Calu3 (cell line): Measurements from ENCODE around the gene LGI4. TPM values are rescaled to one million over a fixed set of nuclear protein-coding genes. Genes with fewer than 3 reads are reported as not detected.
"Not testable (repeated sequence)": the region's sequence is repeated elsewhere in the genome, so short reads cannot be mapped to it uniquely, and the experiment has no call there.

Experiments used
- BruUV-seq: library from RNA; stranded (reverse); fragments of 400-500 nt; replicated peaks from 2 replicates; lab custom pipeline; 2021; lab: Mats Ljungman, UMichigan
- CTCF ChIA-PET: fragments of 300-600 bp; sonication (Branson Sonifier 250); formaldehyde crosslinking; loops from one replicate; lab custom pipeline; 2022; ENCODE audit warnings: antibody characterized with exemption; lab: Charles Lee
- DNase-seq: peaks from one replicate; pipeline ENCODE4 v3.0.0; 2022
- H3K27ac Mint-ChIP-seq: one replicate; pipeline ENCODE4 v1.8.0; 2022; ENCODE audit warnings: mixed read lengths; ENCODE audit not compliant: unreplicated experiment
- H3K27me3 Mint-ChIP-seq: one replicate; pipeline ENCODE4 v1.8.0; 2022; ENCODE audit warnings: mixed read lengths; ENCODE audit not compliant: unreplicated experiment
- H3K36me3 Mint-ChIP-seq: one replicate; pipeline ENCODE4 v1.8.0; 2022; ENCODE audit warnings: mild to moderate bottlenecking, moderate library complexity, mixed read lengths; ENCODE audit not compliant: insufficient read depth, unreplicated experiment
- H3K4me1 Mint-ChIP-seq: one replicate; pipeline ENCODE4 v1.8.0; 2022; ENCODE audit warnings: mild to moderate bottlenecking, low read depth, mixed read lengths; ENCODE audit not compliant: unreplicated experiment
- H3K4me3 Mint-ChIP-seq: one replicate; pipeline ENCODE4 v1.8.0; 2022; ENCODE audit warnings: mild to moderate bottlenecking, low read depth, moderate library complexity, mixed read lengths; ENCODE audit not compliant: unreplicated experiment
- H3K9me3 Mint-ChIP-seq: one replicate; pipeline ENCODE4 v1.8.0; 2022; ENCODE audit warnings: low read depth, mixed read lengths; ENCODE audit not compliant: unreplicated experiment
- intact Hi-C: fragments of 100-400 bp; cut with micrococcal nuclease; formaldehyde crosslinking; loops from one replicate; pipeline ENCODE4 v1.10.0; 2022; ENCODE audit not compliant: unreplicated experiment
- total RNA-seq: library from RNA; stranded (reverse); gene quantifications from 2 replicates; pipeline ENCODE4 v1.2.3, GENCODE V29; 2022
- TF ChIP-seq, protein P1 (sequence below): fragments of 200-600 bp; IDR thresholded peaks from one replicate; pipeline ENCODE4 v1.8.0; 2022; ENCODE audit warnings: antibody characterized with exemption; ENCODE audit not compliant: unreplicated experiment

Gene LGI4
- total RNA-seq, 1 experiment from 2014 or later: 0.68 TPM

DNA sequence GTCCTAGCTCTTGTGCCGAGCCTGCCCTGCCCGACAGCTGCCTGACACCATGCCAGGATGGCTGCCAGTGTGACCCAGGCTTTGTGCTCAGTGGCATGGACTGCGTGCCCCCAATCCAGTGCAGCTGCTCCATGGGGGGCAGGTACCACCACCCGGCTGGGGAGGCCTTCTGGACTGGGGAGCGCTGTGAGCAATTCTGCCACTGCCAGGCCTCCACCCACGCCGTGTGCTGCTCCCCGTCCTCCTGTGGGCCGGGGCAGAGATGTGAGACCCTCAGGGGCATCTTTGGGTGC, 28.6 kb downstream of the LGI4 start:
- intact Hi-C loops: no loop called here
- H3K27ac Mint-ChIP-seq: no peak overlapping the region
- no peak for DNase-seq
- H3K4me1 Mint-ChIP-seq: peaks cover 26% of the 10 kb centered on the region
- peaks cover 3% of the 10 kb centered on the region for H3K9me3 Mint-ChIP-seq
- TF ChIP-seq, protein P1, sequence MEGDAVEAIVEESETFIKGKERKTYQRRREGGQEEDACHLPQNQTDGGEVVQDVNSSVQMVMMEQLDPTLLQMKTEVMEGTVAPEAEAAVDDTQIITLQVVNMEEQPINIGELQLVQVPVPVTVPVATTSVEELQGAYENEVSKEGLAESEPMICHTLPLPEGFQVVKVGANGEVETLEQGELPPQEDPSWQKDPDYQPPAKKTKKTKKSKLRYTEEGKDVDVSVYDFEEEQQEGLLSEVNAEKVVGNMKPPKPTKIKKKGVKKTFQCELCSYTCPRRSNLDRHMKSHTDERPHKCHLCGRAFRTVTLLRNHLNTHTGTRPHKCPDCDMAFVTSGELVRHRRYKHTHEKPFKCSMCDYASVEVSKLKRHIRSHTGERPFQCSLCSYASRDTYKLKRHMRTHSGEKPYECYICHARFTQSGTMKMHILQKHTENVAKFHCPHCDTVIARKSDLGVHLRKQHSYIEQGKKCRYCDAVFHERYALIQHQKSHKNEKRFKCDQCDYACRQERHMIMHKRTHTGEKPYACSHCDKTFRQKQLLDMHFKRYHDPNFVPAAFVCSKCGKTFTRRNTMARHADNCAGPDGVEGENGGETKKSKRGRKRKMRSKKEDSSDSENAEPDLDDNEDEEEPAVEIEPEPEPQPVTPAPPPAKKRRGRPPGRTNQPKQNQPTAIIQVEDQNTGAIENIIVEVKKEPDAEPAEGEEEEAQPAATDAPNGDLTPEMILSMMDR: no peak
- no peak overlapping the region for H3K4me3 Mint-ChIP-seq
- H3K36me3 Mint-ChIP-seq: peaks cover 21% of the 10 kb centered on the region
- CTCF ChIA-PET: no interaction called here
- no TSS peak for BruUV-seq
- no peaks in the 10 kb centered on the region for H3K27me3 Mint-ChIP-seq

DNA sequence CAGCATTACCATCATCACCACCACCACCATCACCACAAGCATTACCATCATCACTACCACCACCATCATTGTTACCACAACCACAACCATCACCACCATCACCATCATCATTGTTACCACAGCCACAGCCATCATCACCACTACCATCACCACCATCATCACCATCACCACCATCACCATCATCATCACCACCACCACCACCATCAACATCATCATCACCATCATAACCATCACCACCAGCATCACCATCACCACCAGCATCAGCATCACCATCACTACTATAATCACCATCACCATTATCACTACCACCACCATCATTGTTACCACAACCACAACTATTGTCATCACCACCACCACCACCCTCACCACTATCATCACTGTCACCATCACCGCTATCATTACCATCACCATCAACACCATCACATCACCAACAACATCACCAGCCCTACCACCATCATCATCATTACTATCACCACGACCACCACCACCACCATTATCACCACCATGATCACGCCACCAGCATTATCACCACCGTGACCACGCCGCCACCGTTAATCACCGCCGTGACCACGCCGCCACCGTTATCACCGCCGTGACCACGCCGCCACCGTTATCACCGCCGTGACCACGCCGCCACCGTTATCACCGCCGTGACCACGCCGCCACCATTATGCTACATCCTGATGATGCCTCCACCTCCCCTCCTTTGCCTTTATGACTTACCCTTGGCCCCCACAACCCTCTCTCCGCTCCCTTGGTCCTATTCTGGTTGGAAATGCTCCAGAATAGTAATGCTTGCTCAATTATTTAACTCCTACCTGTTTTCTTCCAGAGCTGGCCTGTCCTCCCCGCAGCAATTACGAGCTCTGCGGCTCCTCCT, 29.2 kb downstream of the LGI4 start:
- intact Hi-C loops: no loop called here
- Mint-ChIP-seq H3K9me3 (peaks cover 3% of the 10 kb centered on the region), H3K36me3 (peaks cover 21% of the 10 kb centered on the region), H3K27me3 (no peaks in the 10 kb centered on the region), H3K4me1 (peaks cover 26% of the 10 kb centered on the region), H3K4me3 (no peak overlapping the region), H3K27ac (no peak overlapping the region)
- TF ChIP-seq, protein P1: no peak
- BruUV-seq: no TSS peak
- CTCF ChIA-PET: no interaction called here
- DNase-seq: no peak

DNA sequence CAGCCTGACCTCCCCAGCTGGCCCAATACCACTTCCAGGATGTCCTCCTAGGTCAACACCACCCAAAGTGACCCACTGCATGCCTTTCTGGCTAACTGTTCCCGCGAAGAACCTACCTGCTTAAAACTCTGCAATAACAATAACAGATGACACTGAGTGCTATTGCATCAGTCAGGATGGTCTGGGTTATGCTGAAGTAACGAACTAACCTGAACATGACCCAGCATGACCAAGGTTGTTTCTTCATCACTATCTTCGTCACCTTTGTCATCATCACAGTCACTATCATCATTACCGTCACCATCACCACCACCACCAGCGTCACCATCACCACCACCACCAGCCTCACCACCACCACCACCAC, 29.8 kb downstream of the LGI4 start:
- intact Hi-C loops: no loop called here
- no peaks in the 10 kb centered on the region for H3K27me3 Mint-ChIP-seq
- peaks cover 3% of the 10 kb centered on the region for H3K9me3 Mint-ChIP-seq
- no TSS peak for BruUV-seq
- peaks cover 21% of the 10 kb centered on the region for H3K36me3 Mint-ChIP-seq
- no peak overlapping the region for H3K4me3 Mint-ChIP-seq
- no peak overlapping the region for H3K27ac Mint-ChIP-seq
- no peak for DNase-seq
- CTCF ChIA-PET: no interaction called here
- H3K4me1 Mint-ChIP-seq: peaks cover 23% of the 10 kb centered on the region
- TF ChIP-seq, protein P1: no peak

DNA sequence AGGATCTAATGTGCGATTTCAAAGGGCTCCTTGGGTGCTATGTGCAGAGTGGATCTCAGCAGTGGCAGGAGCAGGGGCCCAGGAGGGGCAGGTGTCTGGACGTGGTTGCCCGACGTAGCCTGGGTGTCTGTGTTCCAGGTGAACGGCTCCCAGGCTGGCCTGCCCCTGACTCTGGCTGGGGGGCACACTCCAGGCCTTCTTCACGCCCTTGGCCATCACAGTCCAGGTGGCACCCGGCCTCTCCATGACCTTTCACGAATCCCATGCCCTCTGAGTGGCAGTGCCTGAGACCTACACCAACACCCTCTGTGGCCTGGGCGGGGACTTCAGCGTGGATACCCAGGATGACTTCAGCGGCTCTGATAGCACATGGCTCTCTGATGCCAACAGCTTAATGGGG, 30.5 kb downstream of the LGI4 start:
- H3K27me3 Mint-ChIP-seq: no peaks in the 10 kb centered on the region
- CTCF ChIA-PET: no interaction called here
- TF ChIP-seq, protein P1: no peak

DNA sequence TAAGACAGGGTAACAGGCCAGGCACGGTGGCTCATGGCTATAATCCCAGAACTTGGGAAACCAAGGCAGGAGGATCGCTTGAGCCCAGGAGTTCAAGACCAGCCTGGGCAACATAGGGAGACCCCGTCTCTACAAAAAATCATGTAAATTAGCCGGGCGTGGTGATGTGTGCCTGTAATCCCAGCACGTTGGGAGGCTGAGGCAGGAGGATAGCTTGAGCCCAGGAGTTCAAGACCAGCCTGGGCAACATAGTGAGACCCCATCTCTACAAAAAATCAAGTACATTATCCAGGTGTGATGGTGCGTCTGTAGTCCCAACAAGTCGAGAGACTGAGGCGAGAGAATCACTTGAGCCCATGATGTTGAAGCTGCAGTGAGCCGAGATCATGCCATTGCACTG, 31.2 kb downstream of the LGI4 start:
- intact Hi-C loops, DNase-seq, BruUV-seq, H3K27me3 Mint-ChIP-seq, CTCF ChIA-PET, H3K27ac Mint-ChIP-seq, H3K4me3 Mint-ChIP-seq, H3K9me3 Mint-ChIP-seq: not testable (repeated sequence)
- Mint-ChIP-seq H3K4me1 (peaks cover 12% of the 10 kb centered on the region), H3K36me3 (peaks cover 13% of the 10 kb centered on the region)

More for the DNA sequence above, 30.5 kb downstream of the LGI4 start:
- DNase-seq: no peak
- intact Hi-C loops: no loop called here
- H3K27ac Mint-ChIP-seq: no peak overlapping the region
- no TSS peak for BruUV-seq
- H3K36me3 Mint-ChIP-seq: peaks cover 14% of the 10 kb centered on the region
- H3K9me3 Mint-ChIP-seq: peaks cover 3% of the 10 kb centered on the region
- H3K4me3 Mint-ChIP-seq: no peak overlapping the region
- H3K4me1 Mint-ChIP-seq: peaks cover 16% of the 10 kb centered on the region

DNA sequence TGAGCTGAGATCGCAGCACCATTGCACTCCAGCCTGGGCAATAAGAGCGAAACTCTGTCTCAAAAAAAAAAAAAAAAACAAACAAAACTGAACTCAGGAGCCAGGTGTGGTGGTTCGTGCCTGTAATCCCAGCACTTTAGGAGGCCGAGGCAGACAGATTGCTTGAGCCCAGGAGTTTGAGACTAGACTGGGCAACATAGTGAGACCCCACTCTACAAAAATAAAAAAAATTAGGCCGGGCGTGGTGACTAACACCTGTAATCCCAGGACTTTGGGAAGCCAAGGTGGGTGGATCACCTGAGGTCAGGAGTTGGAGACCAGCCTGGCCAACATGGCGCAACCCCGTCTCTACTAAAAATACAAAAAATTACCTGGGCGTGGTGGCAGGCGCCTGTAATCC, 32.9 kb downstream of the LGI4 start:
- H3K27ac Mint-ChIP-seq, H3K4me3 Mint-ChIP-seq, BruUV-seq, DNase-seq, H3K27me3 Mint-ChIP-seq, H3K4me1 Mint-ChIP-seq, H3K36me3 Mint-ChIP-seq, H3K9me3 Mint-ChIP-seq, CTCF ChIA-PET, intact Hi-C loops: not testable (repeated sequence)
